ENCODE data around the gene LRMDA. TPM values are rescaled to one million over a fixed set of nuclear protein-coding genes. Genes with fewer than 3 reads are reported as not detected.

Gene LRMDA
- polyA plus RNA-seq, 3 donors, result 39.8 to 59.6 (median 56.4) TPM

DNA sequence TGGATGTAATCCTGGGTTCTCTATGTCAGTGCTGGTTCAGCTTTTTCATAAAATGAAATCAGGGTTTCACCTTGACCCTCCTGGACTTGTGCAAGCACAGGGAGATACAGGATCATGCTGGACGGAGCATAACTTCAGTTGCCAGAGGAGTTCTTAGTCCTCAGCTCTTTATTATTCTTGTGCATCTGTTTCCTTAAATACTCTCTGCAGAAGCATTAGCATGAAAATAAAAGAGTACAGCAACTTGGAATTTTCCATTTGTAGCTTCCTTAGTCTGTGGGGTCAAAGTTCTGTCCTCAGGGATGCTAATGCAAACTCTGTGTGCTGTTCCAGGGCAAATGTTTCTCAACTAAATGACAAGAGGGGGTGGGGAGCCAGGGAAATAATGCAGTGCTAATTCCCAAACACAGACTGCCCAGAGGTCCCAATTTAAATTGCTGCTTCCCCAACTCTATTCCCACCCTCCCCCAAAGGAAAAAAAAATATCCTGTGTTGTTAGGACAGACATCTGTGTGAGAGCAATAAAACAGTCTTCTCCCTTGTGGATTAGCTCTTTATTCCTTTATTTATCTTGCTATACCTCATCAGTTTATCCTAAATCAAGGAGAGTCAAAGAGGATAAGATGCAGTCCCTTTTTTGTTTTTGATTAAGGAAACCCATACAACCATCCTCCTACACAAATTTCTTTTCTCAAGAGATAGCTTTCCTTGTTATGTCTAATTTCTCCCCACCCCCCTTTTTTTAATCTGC, 905.0 kb downstream of the LRMDA start:
- TF ChIP-seq, protein P1, sequence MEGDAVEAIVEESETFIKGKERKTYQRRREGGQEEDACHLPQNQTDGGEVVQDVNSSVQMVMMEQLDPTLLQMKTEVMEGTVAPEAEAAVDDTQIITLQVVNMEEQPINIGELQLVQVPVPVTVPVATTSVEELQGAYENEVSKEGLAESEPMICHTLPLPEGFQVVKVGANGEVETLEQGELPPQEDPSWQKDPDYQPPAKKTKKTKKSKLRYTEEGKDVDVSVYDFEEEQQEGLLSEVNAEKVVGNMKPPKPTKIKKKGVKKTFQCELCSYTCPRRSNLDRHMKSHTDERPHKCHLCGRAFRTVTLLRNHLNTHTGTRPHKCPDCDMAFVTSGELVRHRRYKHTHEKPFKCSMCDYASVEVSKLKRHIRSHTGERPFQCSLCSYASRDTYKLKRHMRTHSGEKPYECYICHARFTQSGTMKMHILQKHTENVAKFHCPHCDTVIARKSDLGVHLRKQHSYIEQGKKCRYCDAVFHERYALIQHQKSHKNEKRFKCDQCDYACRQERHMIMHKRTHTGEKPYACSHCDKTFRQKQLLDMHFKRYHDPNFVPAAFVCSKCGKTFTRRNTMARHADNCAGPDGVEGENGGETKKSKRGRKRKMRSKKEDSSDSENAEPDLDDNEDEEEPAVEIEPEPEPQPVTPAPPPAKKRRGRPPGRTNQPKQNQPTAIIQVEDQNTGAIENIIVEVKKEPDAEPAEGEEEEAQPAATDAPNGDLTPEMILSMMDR (IDR thresholded peaks at IDR 0.05), result no peak
- Histone ChIP-seq H3K27me3 (ENCODE audit: control insufficient read depth in 2 of 2, insufficient read depth in 2 of 2, low read length in 2 of 2) (no peaks in the 10 kb centered on the region), H3K27ac (ENCODE audit: low read depth in 1 of 2, low read length in 2 of 2) (no peak overlapping the region), H4K20me1 (ENCODE audit: insufficient read depth, low read length) (no peaks in the 10 kb centered on the region), H2AFZ (ENCODE audit: insufficient read depth, low read depth, low read length, poor library complexity, severe bottlenecking) (no peak overlapping the region), H3K9ac (ENCODE audit: insufficient read depth, low read length, poor library complexity, severe bottlenecking) (no peak overlapping the region), H3K36me3 (replicated peaks in 1 of 2; ENCODE audit: control insufficient read depth in 1 of 2, insufficient read depth in 2 of 2, low read length in 2 of 2) (no peaks in the 10 kb centered on the region), H3K79me2 (ENCODE audit: insufficient read depth, low read length) (no peaks in the 10 kb centered on the region), H3K4me2 (replicated peaks; ENCODE audit: extremely low read depth, low read length, poor library complexity, severe bottlenecking) (no peak overlapping the region), H3K4me1 (ENCODE audit: control insufficient read depth in 1 of 2, insufficient read depth in 2 of 2, low read length in 2 of 2) (no peaks in the 10 kb centered on the region), H3K9me3 (replicated peaks in 1 of 2; ENCODE audit: control insufficient read depth in 1 of 2, insufficient read depth in 1 of 2, low read length in 2 of 2) (no peaks in the 10 kb centered on the region), H3K4me3 (replicated peaks in 1 of 3; ENCODE audit: low read depth in 2 of 3, low read length in 3 of 3) (no peak overlapping the region)
- Mint-ChIP-seq H3K4me3 (no peak overlapping the region), H3K4me1 (peaks cover 4% of the 10 kb centered on the region), H3K27me3 (ENCODE audit: low read depth in 3 of 3) (peaks cover 0 to 2% (median 2%) of the 10 kb centered on the region in 3 donors), H3K27ac (no peak overlapping the region), H3K9me3 (peaks cover 0 to 2% (median 0%) of the 10 kb centered on the region in 7 donors), H3K36me3 (peaks cover 0 to 2% of the 10 kb centered on the region in 2 donors)
- DNase-seq, result no peak
- 100% methylated on average over 1 of the region's 1 CpG for WGBS (ENCODE audit: insufficient coverage)
- intact Hi-C loops (cut with micrococcal nuclease), result no loop called here

DNA sequence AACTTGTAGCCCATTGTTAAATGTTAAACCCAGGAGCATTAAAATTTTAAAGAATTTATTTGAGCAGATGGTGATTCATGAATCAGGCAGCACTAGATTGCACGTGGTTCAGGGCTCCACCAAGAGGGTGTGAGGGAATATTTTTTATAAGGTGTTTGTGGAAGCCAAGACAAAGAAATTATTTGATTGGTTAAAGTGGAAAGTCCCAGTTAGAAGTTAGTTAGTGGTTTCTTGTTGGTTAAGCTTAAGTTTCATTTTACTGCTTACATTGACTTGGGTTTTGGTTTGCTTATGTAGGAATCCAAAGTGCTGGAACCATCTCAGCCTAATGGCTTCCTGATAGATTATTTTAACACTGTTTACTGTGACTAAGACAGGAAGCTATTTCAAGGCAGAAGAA, 906.2 kb downstream of the LRMDA start:
- 100% methylated on average over 1 of the region's 1 CpG for WGBS (ENCODE audit: insufficient coverage)
- Histone ChIP-seq H3K79me2 (ENCODE audit: insufficient read depth, low read length) (no peaks in the 10 kb centered on the region), H3K4me3 (replicated peaks in 1 of 3; ENCODE audit: low read depth in 2 of 3, low read length in 3 of 3) (no peak overlapping the region), H3K9ac (ENCODE audit: insufficient read depth, low read length, poor library complexity, severe bottlenecking) (no peak overlapping the region), H2AFZ (ENCODE audit: insufficient read depth, low read depth, low read length, poor library complexity, severe bottlenecking) (no peak overlapping the region), H3K27me3 (ENCODE audit: control insufficient read depth in 2 of 2, insufficient read depth in 2 of 2, low read length in 2 of 2) (no peaks in the 10 kb centered on the region), H3K36me3 (replicated peaks in 1 of 2; ENCODE audit: control insufficient read depth in 1 of 2, insufficient read depth in 2 of 2, low read length in 2 of 2) (no peaks in the 10 kb centered on the region), H3K27ac (ENCODE audit: low read depth in 1 of 2, low read length in 2 of 2) (no peak overlapping the region), H4K20me1 (ENCODE audit: insufficient read depth, low read length) (no peaks in the 10 kb centered on the region), H3K4me1 (ENCODE audit: control insufficient read depth in 1 of 2, insufficient read depth in 2 of 2, low read length in 2 of 2) (no peaks in the 10 kb centered on the region), H3K9me3 (replicated peaks in 1 of 2; ENCODE audit: control insufficient read depth in 1 of 2, insufficient read depth in 1 of 2, low read length in 2 of 2) (no peaks in the 10 kb centered on the region), H3K4me2 (replicated peaks; ENCODE audit: extremely low read depth, low read length, poor library complexity, severe bottlenecking) (no peak overlapping the region)
- H3K27ac Mint-ChIP-seq, result no peak overlapping the region
- peaks cover 0 to 7% (median 2%) of the 10 kb centered on the region in 7 donors for H3K9me3 Mint-ChIP-seq
- no peaks in the 10 kb centered on the region for H3K4me1 Mint-ChIP-seq
- DNase-seq, result no peak
- intact Hi-C loops (cut with micrococcal nuclease), result no loop called here
- no peaks in the 10 kb centered on the region for H3K36me3 Mint-ChIP-seq
- peaks cover 0 to 2% (median 0%) of the 10 kb centered on the region in 3 donors for H3K27me3 Mint-ChIP-seq (ENCODE audit: low read depth in 3 of 3)
- TF ChIP-seq, protein P1 (IDR thresholded peaks at IDR 0.05), result no peak
- H3K4me3 Mint-ChIP-seq, result no peak overlapping the region

Data from CD14-positive monocyte (primary cell).